Measurements from ENCODE around the gene BBS4. TPM values are rescaled to one million over a fixed set of nuclear protein-coding genes. Genes with fewer than 3 reads are reported as not detected.
"Not testable (repeated sequence)": the region's sequence is repeated elsewhere in the genome, so short reads cannot be mapped to it uniquely, and the experiment has no call there.

The BBS4 gene
- 16.1 TPM for total RNA-seq
- 10 to 100 TPM in 3 of 4 donors, 1 to 10 TPM in 1; 6.3 to 12.9 (median 11.9) TPM for polyA plus RNA-seq

GRCh38 chr15:72685925-72686794 is at the start of gene BBS4, which contains the start of gene HIGD2B:
TSS of gene BBS4 (plus strand) at chr15:72686207. CDS start at chr15:72686228, 21 bp downstream.
TSS of gene HIGD2B (minus strand) at chr15:72686182. CDS start at chr15:72676374, 9,808 bp downstream.
- no peaks in the 10 kb centered on the region for H3K9me3 Mint-ChIP-seq
- no peaks in the 10 kb centered on the region for H3K27me3 ChIP-seq (ENCODE audit: control insufficient read depth, insufficient read depth, low read length)
- no peaks in the 10 kb centered on the region for H3K36me3 Mint-ChIP-seq
- H3K4me1 Mint-ChIP-seq: peaks cover 10 to 23% (median 13%) of the 10 kb centered on the region in 4 donors
- DNase-seq (peak; percentile 80 to 94 (median 85)), ATAC-seq (ENCODE audit: low read depth in 2 of 2) (peak; percentile 96 to 98)
- peak within 1 kb of the TSS; percentile 94 to 98 (median 95) for H3K27ac Mint-ChIP-seq
- H3K4me3 Mint-ChIP-seq: peak within 1 kb of the TSS; percentile 96 to 98 (median 98)
- no peaks in the 10 kb centered on the region for H3K36me3 ChIP-seq (ENCODE audit: control insufficient read depth, insufficient read depth, low read length)
- peak within 1 kb of the TSS; percentile 84 for H3K27ac ChIP-seq (ENCODE audit: insufficient read depth, low read length, poor library complexity, severe bottlenecking)
- no peaks in the 10 kb centered on the region for H3K9me3 ChIP-seq (ENCODE audit: control insufficient read depth in 2 of 2, low read length in 2 of 2)
- H3K4me1 ChIP-seq (ENCODE audit: control insufficient read depth, insufficient read depth, low read length, poor library complexity, severe bottlenecking): peaks cover 18% of the 10 kb centered on the region
- H3K4me3 ChIP-seq (ENCODE audit: low read depth, low read length): peak within 1 kb of the TSS; percentile 97
- no peaks in the 10 kb centered on the region for H3K27me3 Mint-ChIP-seq

- not testable (repeated sequence) for H3K9me3 ChIP-seq (ENCODE audit: control insufficient read depth in 2 of 2, low read length in 2 of 2); H3K9me3 Mint-ChIP-seq; H3K27ac Mint-ChIP-seq; H3K27me3 ChIP-seq (ENCODE audit: control insufficient read depth, insufficient read depth, low read length); H3K27me3 Mint-ChIP-seq; H3K4me1 Mint-ChIP-seq; H3K36me3 ChIP-seq (ENCODE audit: control insufficient read depth, insufficient read depth, low read length); H3K4me1 ChIP-seq (ENCODE audit: control insufficient read depth, insufficient read depth, low read length, poor library complexity, severe bottlenecking); H3K27ac ChIP-seq (ENCODE audit: insufficient read depth, low read length, poor library complexity, severe bottlenecking); H3K36me3 Mint-ChIP-seq
- DNase-seq (peak; percentile 44 to 76 (median 47)), ATAC-seq (ENCODE audit: low read depth in 2 of 2) (peak; percentile 20 to 43)
- peak overlapping the region; percentile 41 for H3K4me3 ChIP-seq (ENCODE audit: low read depth, low read length)
- H3K4me3 Mint-ChIP-seq: peak overlapping the region in 2 of 4 donors; percentile 63 to 66
Observed at GRCh38 chr15:72636519-72637282, 49.3 kb upstream of the BBS4 start.

- not testable (repeated sequence) for H3K4me3 Mint-ChIP-seq; H3K27ac ChIP-seq (ENCODE audit: insufficient read depth, low read length, poor library complexity, severe bottlenecking); DNase-seq; H3K27ac Mint-ChIP-seq; H3K27me3 ChIP-seq (ENCODE audit: control insufficient read depth, insufficient read depth, low read length); H3K36me3 ChIP-seq (ENCODE audit: control insufficient read depth, insufficient read depth, low read length); H3K9me3 Mint-ChIP-seq; H3K9me3 ChIP-seq (ENCODE audit: control insufficient read depth in 2 of 2, low read length in 2 of 2); H3K4me1 ChIP-seq (ENCODE audit: control insufficient read depth, insufficient read depth, low read length, poor library complexity, severe bottlenecking); H3K4me1 Mint-ChIP-seq; ATAC-seq (ENCODE audit: low read depth in 2 of 2); H3K36me3 Mint-ChIP-seq; H3K4me3 ChIP-seq (ENCODE audit: low read depth, low read length); H3K27me3 Mint-ChIP-seq
Observed at GRCh38 chr15:72639759-72640483, 46.1 kb upstream of the BBS4 start.

GRCh38 chr15:72642271-72642670 is 43.7 kb upstream of the BBS4 start:
- not testable (repeated sequence) for H3K4me1 ChIP-seq (ENCODE audit: control insufficient read depth, insufficient read depth, low read length, poor library complexity, severe bottlenecking); H3K36me3 ChIP-seq (ENCODE audit: control insufficient read depth, insufficient read depth, low read length); H3K36me3 Mint-ChIP-seq; H3K4me3 ChIP-seq (ENCODE audit: low read depth, low read length); ATAC-seq (ENCODE audit: low read depth in 2 of 2); H3K27me3 Mint-ChIP-seq; H3K27ac Mint-ChIP-seq; H3K9me3 Mint-ChIP-seq; DNase-seq; H3K27me3 ChIP-seq (ENCODE audit: control insufficient read depth, insufficient read depth, low read length); H3K9me3 ChIP-seq (ENCODE audit: control insufficient read depth in 2 of 2, low read length in 2 of 2); H3K4me1 Mint-ChIP-seq; H3K4me3 Mint-ChIP-seq; H3K27ac ChIP-seq (ENCODE audit: insufficient read depth, low read length, poor library complexity, severe bottlenecking)

GRCh38 chr15:72648631-72649253 is 37.3 kb upstream of the BBS4 start:
- H3K27me3 Mint-ChIP-seq; H3K4me3 Mint-ChIP-seq; H3K27ac Mint-ChIP-seq; H3K36me3 ChIP-seq (ENCODE audit: control insufficient read depth, insufficient read depth, low read length); H3K9me3 ChIP-seq (ENCODE audit: control insufficient read depth in 2 of 2, low read length in 2 of 2); H3K27ac ChIP-seq (ENCODE audit: insufficient read depth, low read length, poor library complexity, severe bottlenecking); H3K4me1 ChIP-seq (ENCODE audit: control insufficient read depth, insufficient read depth, low read length, poor library complexity, severe bottlenecking); H3K9me3 Mint-ChIP-seq; H3K4me3 ChIP-seq (ENCODE audit: low read depth, low read length); ATAC-seq (ENCODE audit: low read depth in 2 of 2); DNase-seq; H3K36me3 Mint-ChIP-seq; H3K27me3 ChIP-seq (ENCODE audit: control insufficient read depth, insufficient read depth, low read length); H3K4me1 Mint-ChIP-seq: not testable (repeated sequence)

- not testable (repeated sequence) for DNase-seq
Observed at GRCh38 chr15:72654397-72654796, 31.6 kb upstream of the BBS4 start, which contains the start of gene GOLGA6B. TSS of gene GOLGA6B (plus strand) at chr15:72654697. CDS start at chr15:72654738, 41 bp downstream.

GRCh38 chr15:72656014-72656413 is 30.0 kb upstream of the BBS4 start:
- not testable (repeated sequence) for H3K9me3 ChIP-seq (ENCODE audit: control insufficient read depth in 2 of 2, low read length in 2 of 2); H3K4me1 ChIP-seq (ENCODE audit: control insufficient read depth, insufficient read depth, low read length, poor library complexity, severe bottlenecking); H3K27me3 Mint-ChIP-seq; ATAC-seq (ENCODE audit: low read depth in 2 of 2); H3K4me3 ChIP-seq (ENCODE audit: low read depth, low read length); DNase-seq; H3K27ac ChIP-seq (ENCODE audit: insufficient read depth, low read length, poor library complexity, severe bottlenecking); H3K4me1 Mint-ChIP-seq; H3K4me3 Mint-ChIP-seq; H3K9me3 Mint-ChIP-seq; H3K36me3 Mint-ChIP-seq; H3K27me3 ChIP-seq (ENCODE audit: control insufficient read depth, insufficient read depth, low read length); H3K36me3 ChIP-seq (ENCODE audit: control insufficient read depth, insufficient read depth, low read length); H3K27ac Mint-ChIP-seq

More at GRCh38 chr15:72654397-72654796, 31.6 kb upstream of the BBS4 start, which contains the start of gene GOLGA6B:
- not testable (repeated sequence) for H3K4me3 Mint-ChIP-seq; H3K4me1 ChIP-seq (ENCODE audit: control insufficient read depth, insufficient read depth, low read length, poor library complexity, severe bottlenecking); H3K27ac Mint-ChIP-seq; H3K36me3 ChIP-seq (ENCODE audit: control insufficient read depth, insufficient read depth, low read length); H3K4me1 Mint-ChIP-seq; H3K4me3 ChIP-seq (ENCODE audit: low read depth, low read length); H3K27me3 Mint-ChIP-seq; H3K27me3 ChIP-seq (ENCODE audit: control insufficient read depth, insufficient read depth, low read length); ATAC-seq (ENCODE audit: low read depth in 2 of 2); H3K36me3 Mint-ChIP-seq; H3K27ac ChIP-seq (ENCODE audit: insufficient read depth, low read length, poor library complexity, severe bottlenecking); H3K9me3 ChIP-seq (ENCODE audit: control insufficient read depth in 2 of 2, low read length in 2 of 2); H3K9me3 Mint-ChIP-seq
